SK-N-SH (cell line): Measurements from ENCODE around the gene HTN1. TPM values are rescaled to one million over a fixed set of nuclear protein-coding genes. Genes with fewer than 3 reads are reported as not detected.

Source experiments
- CTCF ChIA-PET: fragments of 300-600, 350-600 bp; formaldehyde crosslinking; extraction: SDS; loops from one replicate; lab custom pipeline; 2021; lab: Yijun Ruan, JAX
- POLR2A ChIA-PET: fragments of 350-600 bp; sonication (Branson Sonifier 250); formaldehyde crosslinking; extraction: SDS; loops from one replicate; lab custom pipeline; 2020; ENCODE audit warnings: antibody characterized with exemption, inconsistent platforms; lab: Yijun Ruan, JAX
- DNase-seq: peaks from one replicate; pipeline ENCODE4 v3.0.0; 2012
- H2AFZ ChIP-seq: fragments of 200-600 bp; sonication (generic); 2 replicates; pipeline ENCODE4 v1.8.1; 2016; ENCODE audit warnings: antibody characterized with exemption, mild to moderate bottlenecking, low read depth
- H3F3A ChIP-seq: fragments of 200-600 bp; sonication (generic); replicated peaks from 2 replicates; pipeline ENCODE3; 2016; ENCODE audit warnings: antibody characterized with exemption, mild to moderate bottlenecking; ENCODE audit not compliant: insufficient read depth
- H3K27ac ChIP-seq, 2 experiments: fragments of 200-500 bp in 1 of 2; fragments of 200-600 bp in 1 of 2; sonication (Bioruptor generic) in 1 of 2; sonication (generic), shearing (Covaris generic) in 1 of 2; 2 replicates each; pipeline versions ENCODE4 v1.5.1 to v1.6.1; 2014 to 2016; ENCODE audit warnings: low read depth in 2 of 2, inconsistent platforms in 1 of 2, low read length in 1 of 2, mild to moderate bottlenecking in 1 of 2, mixed read lengths in 1 of 2
- H3K27me3 ChIP-seq: fragments of 200-600 bp; sonication (generic), shearing (Covaris generic); 2 replicates; pipeline ENCODE4 v1.6.1; 2016; ENCODE audit warnings: mixed run types; ENCODE audit not compliant: insufficient read depth
- H3K36me3 ChIP-seq, 2 experiments: fragments of 200-500 bp in 1 of 2; fragments of 200-600 bp in 1 of 2; sonication (Bioruptor generic) in 1 of 2; sonication (generic) in 1 of 2; replicated peaks in 1 of 2; 2 replicates each; pipeline versions ENCODE3 to v1.5.1; 2014 to 2016; ENCODE audit warnings: low read length in 1 of 2, mild to moderate bottlenecking in 1 of 2; ENCODE audit not compliant: insufficient read depth in 2 of 2, control insufficient read depth in 1 of 2
- H3K4me1 ChIP-seq, 2 experiments: fragments of 200-500 bp in 1 of 2; fragments of 200-600 bp in 1 of 2; sonication (Bioruptor generic) in 1 of 2; sonication (generic), shearing (Covaris generic) in 1 of 2; 2 replicates each; pipeline versions ENCODE4 v1.5.1 to v1.6.1; 2014 to 2016; ENCODE audit warnings: low read depth in 1 of 2, low read length in 1 of 2, mixed run types in 1 of 2; ENCODE audit not compliant: insufficient read depth in 2 of 2, control insufficient read depth in 1 of 2
- H3K4me2 ChIP-seq: fragments of 200-600 bp; sonication (generic), shearing (Covaris generic); 2 replicates; pipeline ENCODE4 v1.6.1; 2017; ENCODE audit warnings: mixed run types
- H3K4me3 ChIP-seq, 2 experiments: fragments of 200-500 bp in 1 of 2; fragments of 200-600 bp in 1 of 2; sonication (Bioruptor generic) in 1 of 2; sonication (generic), shearing (Covaris generic) in 1 of 2; 2 replicates each; pipeline versions ENCODE4 v1.5.1 to v1.8.1; 2014 to 2016; ENCODE audit warnings: low read depth in 2 of 2, inconsistent platforms in 1 of 2, low read length in 1 of 2, mild to moderate bottlenecking in 1 of 2, mixed read lengths in 1 of 2, moderate library complexity in 1 of 2
- H3K79me2 ChIP-seq: fragments of 200-600 bp; sonication (generic); 2 replicates; pipeline ENCODE4 v1.8.1; 2017; ENCODE audit warnings: mild to moderate bottlenecking; ENCODE audit not compliant: insufficient read depth
- H3K9ac ChIP-seq: fragments of 200-600 bp; sonication (generic); 2 replicates; pipeline ENCODE4 v1.6.1; 2017; ENCODE audit warnings: mixed run types
- H3K9me2 ChIP-seq: fragments of 200-600 bp; sonication (generic); 2 replicates; pipeline ENCODE4 v1.6.1; 2017; ENCODE audit warnings: mixed run types
- H3K9me3 ChIP-seq: fragments of 200-600 bp; sonication (generic); 2 replicates; pipeline ENCODE4 v1.6.1; 2017; ENCODE audit warnings: mixed run types, mild to moderate bottlenecking, moderate library complexity
- H4K20me1 ChIP-seq: fragments of 200-600 bp; sonication (generic); 2 replicates; pipeline ENCODE4 v1.6.1; 2017; ENCODE audit warnings: mild to moderate bottlenecking, mixed run types; ENCODE audit not compliant: insufficient read depth
- ELF1 ChIP-seq: IDR thresholded peaks from 2 replicates; pipeline ENCODE4 v1.4.0; 2012
- EZH2phosphoT487 ChIP-seq: fragments of 200-600 bp; sonication (generic); IDR thresholded peaks from 2 replicates; pipeline ENCODE4 v1.6.1; 2017; ENCODE audit warnings: low read depth, mixed run types, mild to moderate bottlenecking, antibody characterized with exemption, moderate library complexity, borderline replicate concordance
- FOSL2 ChIP-seq: IDR thresholded peaks from 2 replicates; pipeline ENCODE4 v1.4.0; 2012; ENCODE audit warnings: low read depth, mild to moderate bottlenecking, moderate library complexity, borderline replicate concordance
- FOXM1 ChIP-seq: IDR thresholded peaks from 2 replicates; pipeline ENCODE4 v1.4.0; 2012; ENCODE audit warnings: low read depth, mild to moderate bottlenecking
- GATA2 ChIP-seq: sonication (generic); formaldehyde crosslinking; IDR thresholded peaks from 2 replicates; pipeline ENCODE4 v1.5.0; 2020; ENCODE audit warnings: mild to moderate bottlenecking, missing genetic modification reagents
- MEF2A ChIP-seq: IDR thresholded peaks from 2 replicates; pipeline ENCODE4 v1.4.0; 2012; ENCODE audit warnings: low read depth, borderline replicate concordance
- MXI1 ChIP-seq: IDR thresholded peaks from 2 replicates; pipeline ENCODE4 v1.6.1; 2012; ENCODE audit warnings: mild to moderate bottlenecking, low read depth, low read length, improper control_type of control experiment
- NRF1 ChIP-seq: IDR thresholded peaks from 2 replicates; pipeline ENCODE4 v1.6.1; 2012; ENCODE audit warnings: low read depth, mild to moderate bottlenecking, low read length
- POLR2AphosphoS5 ChIP-seq: IDR thresholded peaks from 2 replicates; pipeline ENCODE4 v1.6.1; 2012; ENCODE audit warnings: low read depth, low read length
- RAD21 ChIP-seq: IDR thresholded peaks from 2 replicates; pipeline ENCODE4 v1.6.1; 2012; ENCODE audit warnings: mild to moderate bottlenecking, low read length
- RCOR1 ChIP-seq: fragments of 150-350 bp; IDR thresholded peaks from 2 replicates; pipeline ENCODE4 v1.6.1; 2017; ENCODE audit warnings: antibody characterized with exemption, low read length
- RFX5 ChIP-seq: IDR thresholded peaks from 2 replicates; pipeline ENCODE4 v1.6.1; 2012; ENCODE audit warnings: mild to moderate bottlenecking, improper control_type of control experiment, low read length
- SMC3 ChIP-seq: IDR thresholded peaks from 2 replicates; pipeline ENCODE4 v1.6.1; 2012; ENCODE audit warnings: low read depth, low read length, improper control_type of control experiment
- TCF12 ChIP-seq: IDR thresholded peaks from 2 replicates; pipeline ENCODE4 v1.4.0; 2012
- TEAD4 ChIP-seq: IDR thresholded peaks from 2 replicates; pipeline ENCODE4 v1.4.0; 2012; ENCODE audit warnings: mild to moderate bottlenecking, borderline replicate concordance; ENCODE audit not compliant: insufficient read depth
- USF1 ChIP-seq: IDR thresholded peaks from 2 replicates; pipeline ENCODE4 v1.4.0; 2012; ENCODE audit warnings: low read depth, borderline replicate concordance
- USF2 ChIP-seq: fragments of 150-350 bp; IDR thresholded peaks from 2 replicates; pipeline ENCODE4 v1.6.1; 2017; ENCODE audit warnings: antibody characterized with exemption, low read length, low read depth, borderline replicate concordance
- YY1 ChIP-seq: IDR thresholded peaks from 2 replicates; pipeline ENCODE4 v1.4.0; 2012; ENCODE audit warnings: low read depth, mild to moderate bottlenecking
- ZBTB33 ChIP-seq: IDR thresholded peaks from 2 replicates; pipeline ENCODE4 v1.4.0; 2012; ENCODE audit warnings: low read depth, borderline replicate concordance
- WGBS: methylation state at CpG from one replicate; pipeline ENCODE4 v1.1.6; 2017; ENCODE audit warnings: low lambda C conversion rate; 5-methylcytosine and 5-hydroxymethylcytosine counted together
- polyA plus RNA-seq, 3 experiments: library from polyadenylated mRNA; depleted of rRNA; stranded (reverse); fragments of >200 nt; gene quantifications; 2 replicates each; pipeline ENCODE4 v1.2.3, GENCODE V29; 2012
- TF ChIP-seq, protein P1 (sequence below): IDR thresholded peaks from 2 replicates; pipeline ENCODE4; 2012

Gene HTN1
- polyA plus RNA-seq, 1 of the 3 experiments (the other 2 are of a cell fraction) = not detected

DNA sequence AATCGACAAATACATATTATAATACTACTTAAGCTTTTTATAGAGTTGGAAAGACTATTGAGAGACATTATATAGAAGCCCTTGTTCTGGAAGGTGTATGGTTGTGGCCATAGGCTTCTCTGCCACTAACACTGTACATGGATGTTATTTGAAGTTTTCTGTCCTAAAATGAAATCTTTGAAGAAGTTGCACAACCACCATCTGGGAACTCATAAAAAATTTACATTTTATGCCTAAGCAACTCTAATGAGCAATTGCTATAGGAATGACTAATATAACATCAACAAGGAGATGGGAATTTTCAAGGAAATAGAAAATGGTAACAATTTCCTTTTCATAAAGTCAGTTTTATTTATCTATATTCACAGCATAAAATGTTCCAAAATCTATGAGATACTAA, 7.4 kb downstream of the HTN1 start:
- H2AFZ ChIP-seq = no peak overlapping the region
- no peaks in the 10 kb centered on the region for H3K79me2 ChIP-seq
- TF ChIP-seq TEAD4 (no peak), TCF12 (no peak), ZBTB33 (no peak), USF2 (no peak)
- whole genome bisulfite sequencing = 0% methylated on average over 1 of the region's 1 CpG
- H3K9ac ChIP-seq = no peak overlapping the region
- H3K9me2 ChIP-seq = no peaks in the 10 kb centered on the region
- no peaks in the 10 kb centered on the region for H3K36me3 ChIP-seq
- H3K9me3 ChIP-seq = no peaks in the 10 kb centered on the region
- no peaks in the 10 kb centered on the region for H3K27me3 ChIP-seq
- no peaks in the 10 kb centered on the region for H4K20me1 ChIP-seq
- no peaks in the 10 kb centered on the region for H3F3A ChIP-seq
- no peak for DNase-seq
- CTCF ChIA-PET = no interaction called here
- H3K4me3 ChIP-seq = no peak overlapping the region
- H3K4me2 ChIP-seq = no peak overlapping the region
- POLR2A ChIA-PET = no interaction called here
- H3K4me1 ChIP-seq = no peaks in the 10 kb centered on the region
- H3K27ac ChIP-seq = no peak overlapping the region

- no peaks in the 10 kb centered on the region for H3K79me2 ChIP-seq
- CTCF ChIA-PET = no interaction called here
These were observed 8.9 kb downstream of the HTN1 start for GRCh38 chr4:70059149-70059548.

More at GRCh38 chr4:70059149-70059548, 8.9 kb downstream of the HTN1 start:
- Histone ChIP-seq H3K27ac (no peak overlapping the region), H3K9me3 (no peaks in the 10 kb centered on the region), H3K27me3 (no peaks in the 10 kb centered on the region), H3K36me3 (no peaks in the 10 kb centered on the region), H3K4me3 (no peak overlapping the region), H3F3A (no peaks in the 10 kb centered on the region), H2AFZ (no peak overlapping the region), H3K4me2 (no peak overlapping the region), H4K20me1 (no peaks in the 10 kb centered on the region), H3K9me2 (no peaks in the 10 kb centered on the region), H3K4me1 (no peaks in the 10 kb centered on the region), H3K9ac (no peak overlapping the region)
- TF ChIP-seq FOXM1 (no peak), YY1 (no peak), ZBTB33 (no peak), RCOR1 (no peak), USF1 (no peak), RFX5 (no peak), NRF1 (no peak), TEAD4 (no peak), TCF12 (no peak), MXI1 (no peak), POLR2AphosphoS5 (no peak), ELF1 (no peak), MEF2A (no peak), SMC3 (no peak), GATA2 (no peak), FOSL2 (no peak), EZH2phosphoT487 (no peak), RAD21 (no peak)
- TF ChIP-seq, protein P1, sequence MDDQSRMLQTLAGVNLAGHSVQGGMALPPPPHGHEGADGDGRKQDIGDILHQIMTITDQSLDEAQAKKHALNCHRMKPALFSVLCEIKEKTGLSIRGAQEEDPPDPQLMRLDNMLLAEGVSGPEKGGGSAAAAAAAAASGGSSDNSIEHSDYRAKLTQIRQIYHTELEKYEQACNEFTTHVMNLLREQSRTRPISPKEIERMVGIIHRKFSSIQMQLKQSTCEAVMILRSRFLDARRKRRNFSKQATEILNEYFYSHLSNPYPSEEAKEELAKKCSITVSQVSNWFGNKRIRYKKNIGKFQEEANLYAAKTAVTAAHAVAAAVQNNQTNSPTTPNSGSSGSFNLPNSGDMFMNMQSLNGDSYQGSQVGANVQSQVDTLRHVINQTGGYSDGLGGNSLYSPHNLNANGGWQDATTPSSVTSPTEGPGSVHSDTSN = no peak
- POLR2A ChIA-PET = no interaction called here
- DNase-seq = no peak
